ENCODE results near the gene FBXO17.
A peak's percentile ranks its signal among the peaks of the same experiment; 100 is the strongest.

- TF ChIP-seq YY1 (IDR thresholded peaks at IDR 0.05) (peak; percentile 100), REST (IDR thresholded peaks at IDR 0.05) (peak; percentile 83), CTCF (IDR thresholded peaks at IDR 0.05; ENCODE audit: low read depth, low read length, missing input control) (no peak), MAX (IDR thresholded peaks at IDR 0.05) (peak; percentile 89), TAF1 (conservative IDR thresholded peaks at IDR 0.05) (peak; percentile 86), RAD21 (IDR thresholded peaks at IDR 0.05) (peak; percentile 55 to 58)
These were observed 75.9 kb downstream of the FBXO17 start, which contains the start of the genes NFKBIB and SIRT2 for GRCh38 chr19:38899447-38900201.
